Stimulated activated CD8-positive, alpha-beta memory T cell treated with anti-CD3 and anti-CD28 coated beads, Interleukin-7, amount 100 ng/mL, for 24 hours (primary cell): ENCODE measurements around the gene CDC34.

Experiments used
- DNase-seq: peaks from one replicate; pipeline ENCODE4 v3.0.0-alpha.2; 2020; ENCODE audit warnings: low read depth

Gene CDC34

GRCh38 chr19:588741-589692 is 57.5 kb downstream of the CDC34 start:
- DNase-seq: no peak

GRCh38 chr19:589693-590395 is 58.3 kb downstream of the CDC34 start, which contains the start of gene HCN2:
HCN2 (plus strand) TSS chr19:589881; CDS start chr19:589946, 65 bp downstream.
- DNase-seq: no peak

DNA sequence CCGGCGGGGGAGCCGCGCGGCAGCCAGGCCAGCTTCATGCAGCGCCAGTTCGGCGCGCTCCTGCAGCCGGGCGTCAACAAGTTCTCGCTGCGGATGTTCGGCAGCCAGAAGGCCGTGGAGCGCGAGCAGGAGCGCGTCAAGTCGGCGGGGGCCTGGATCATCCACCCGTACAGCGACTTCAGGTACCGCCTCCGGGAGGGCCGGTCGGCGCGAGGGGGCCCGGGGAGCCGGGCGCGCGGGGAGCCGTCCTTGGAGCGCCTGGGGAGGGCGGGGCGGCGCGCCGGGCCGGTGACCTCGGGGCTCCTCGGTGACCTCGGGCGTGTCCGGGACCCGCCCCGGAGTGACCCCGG is 58.8 kb downstream of the CDC34 start:
- no peak for DNase-seq

DNA sequence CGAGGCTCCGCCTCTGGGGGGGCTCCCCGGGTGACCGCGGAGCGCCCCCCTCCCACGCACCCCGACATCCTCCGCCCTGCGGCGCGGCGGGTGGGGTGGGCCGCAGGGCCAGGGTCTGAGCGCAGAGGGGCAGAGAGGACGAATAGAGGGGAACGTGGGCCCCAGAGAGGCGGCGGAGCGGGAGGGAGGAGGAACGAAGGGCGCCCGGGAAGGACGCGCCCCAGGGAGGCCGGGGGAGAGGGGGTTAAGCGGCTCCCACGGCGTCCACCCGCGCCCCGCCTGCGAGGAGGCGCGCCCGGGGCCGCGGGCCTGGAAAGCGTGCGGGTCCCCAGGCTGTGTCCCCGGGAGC is 59.2 kb downstream of the CDC34 start:
- DNase-seq: no peak

GRCh38 chr19:591099-591958 is 59.8 kb downstream of the CDC34 start:
- DNase-seq: no peak
